H9 (cell line): ENCODE data around the gene PTPRN2. TPM values are rescaled to one million over a fixed set of nuclear protein-coding genes. Genes with fewer than 3 reads are reported as not detected.

Experiments used
- DNase-seq: peaks from one replicate; pipeline ENCODE4 v3.0.0-alpha.2; 2017
- H2AFZ ChIP-seq: one replicate; pipeline ENCODE4 v1.6.1; 2013; ENCODE audit warnings: mild to moderate bottlenecking, low read length, control low read depth, moderate library complexity
- H2AK5ac ChIP-seq: 2 replicates; pipeline ENCODE4 v1.6.1; 2013; ENCODE audit warnings: low read length, control low read depth, mixed read lengths; ENCODE audit not compliant: insufficient read length
- H2BK120ac ChIP-seq: one replicate; pipeline ENCODE4 v1.6.1; 2013; ENCODE audit warnings: low read depth, mild to moderate bottlenecking, low read length, control low read depth, inconsistent platforms; ENCODE audit not compliant: poor library complexity, severe bottlenecking
- H2BK12ac ChIP-seq: 2 replicates; pipeline ENCODE4 v1.6.1; 2013; ENCODE audit warnings: low read length, control low read depth, mixed read lengths, low read depth; ENCODE audit not compliant: insufficient read length
- H2BK15ac ChIP-seq: 2 replicates; pipeline ENCODE4 v1.6.1; 2013; ENCODE audit warnings: low read depth, low read length, control low read depth
- H2BK20ac ChIP-seq: one replicate; pipeline ENCODE4 v1.6.1; 2013; ENCODE audit warnings: low read depth, mild to moderate bottlenecking, low read length, control low read depth, inconsistent platforms; ENCODE audit not compliant: poor library complexity, severe bottlenecking
- H2BK5ac ChIP-seq: 2 replicates; pipeline ENCODE4 v1.6.1; 2013; ENCODE audit warnings: low read length, control low read depth, mixed read lengths; ENCODE audit not compliant: insufficient read length
- H3K14ac ChIP-seq: 2 replicates; pipeline ENCODE4 v1.6.1; 2013; ENCODE audit warnings: low read length, control low read depth; ENCODE audit not compliant: insufficient read depth
- H3K18ac ChIP-seq: 2 replicates; pipeline ENCODE4 v1.6.1; 2013; ENCODE audit warnings: low read depth, mild to moderate bottlenecking, mixed read lengths, low read length, control low read depth; ENCODE audit not compliant: insufficient read length
- H3K23ac ChIP-seq: 2 replicates; pipeline ENCODE4 v1.6.1; 2013; ENCODE audit warnings: low read length, control low read depth, mixed read lengths, low read depth; ENCODE audit not compliant: insufficient read length
- H3K23me2 ChIP-seq: 2 replicates; pipeline ENCODE4 v1.6.1; 2013; ENCODE audit warnings: low read depth, mild to moderate bottlenecking, mixed read lengths, low read length, control low read depth; ENCODE audit not compliant: insufficient read length, poor library complexity, severe bottlenecking
- H3K27ac ChIP-seq: 2 replicates; pipeline ENCODE4 v1.5.1; 2013; ENCODE audit warnings: low read length, control low read depth, mixed read lengths, low read depth; ENCODE audit not compliant: insufficient read length
- H3K27me3 ChIP-seq: 2 replicates; pipeline ENCODE4 v1.6.1; 2013; ENCODE audit warnings: low read length, control low read depth, inconsistent platforms; ENCODE audit not compliant: insufficient read depth
- H3K4ac ChIP-seq: 2 replicates; pipeline ENCODE4 v1.6.1; 2013; ENCODE audit warnings: low read depth, mild to moderate bottlenecking, control low read depth, inconsistent platforms, low read length, moderate library complexity
- H3K4me1 ChIP-seq: 2 replicates; pipeline ENCODE4 v1.6.1; 2013; ENCODE audit warnings: low read length, control low read depth, inconsistent platforms; ENCODE audit not compliant: insufficient read depth
- H3K4me2 ChIP-seq: 2 replicates; pipeline ENCODE4 v1.6.1; 2013; ENCODE audit warnings: low read length, control low read depth, mixed read lengths; ENCODE audit not compliant: insufficient read length, insufficient read depth
- H3K56ac ChIP-seq: 2 replicates; pipeline ENCODE4 v1.6.1; 2013; ENCODE audit warnings: low read depth, mild to moderate bottlenecking, mixed read lengths, low read length, control low read depth; ENCODE audit not compliant: insufficient read length
- H3K79me1 ChIP-seq: 2 replicates; pipeline ENCODE4 v1.6.1; 2013; ENCODE audit warnings: low read depth, mild to moderate bottlenecking, moderate library complexity, low read length, control low read depth, inconsistent platforms; ENCODE audit not compliant: insufficient read depth, poor library complexity, severe bottlenecking
- H3K79me2 ChIP-seq: 2 replicates; pipeline ENCODE4 v1.6.1; 2013; ENCODE audit warnings: low read length, control low read depth, inconsistent platforms; ENCODE audit not compliant: insufficient read depth
- H3K9ac ChIP-seq: 2 replicates; pipeline ENCODE4 v1.6.1; 2013; ENCODE audit warnings: low read length, control low read depth, mixed read lengths; ENCODE audit not compliant: insufficient read length; ENCODE audit errors: extremely low read depth
- H3K9me3 ChIP-seq: one replicate; pipeline ENCODE4 v1.6.1; 2013; ENCODE audit warnings: low read depth, low read length, inconsistent platforms; ENCODE audit not compliant: control insufficient read depth
- H3T11ph ChIP-seq: one replicate; pipeline ENCODE4 v1.6.1; 2013; ENCODE audit warnings: mild to moderate bottlenecking, low read length, control low read depth, inconsistent platforms
- H4K20me1 ChIP-seq: one replicate; pipeline ENCODE4 v1.6.1; 2013; ENCODE audit not compliant: control insufficient read depth, insufficient read length, insufficient read depth
- H4K5ac ChIP-seq: 2 replicates; pipeline ENCODE4 v1.6.1; 2013; ENCODE audit warnings: low read depth, mild to moderate bottlenecking, mixed read lengths, low read length, control low read depth; ENCODE audit not compliant: insufficient read length
- H4K8ac ChIP-seq: replicated peaks from 2 replicates; pipeline ENCODE4 v1.6.1; 2013; ENCODE audit warnings: low read length, control low read depth, mixed read lengths, low read depth; ENCODE audit not compliant: insufficient read length
- H4K91ac ChIP-seq: 2 replicates; pipeline ENCODE4 v1.6.1; 2013; ENCODE audit warnings: low read depth, mild to moderate bottlenecking, moderate library complexity, mixed read lengths, low read length, control low read depth; ENCODE audit not compliant: insufficient read length
- H3K27ac Mint-ChIP-seq, 3 experiments: 2 replicates in 2 of 3; 3 replicates in 1 of 3; pipeline ENCODE4 v1.8.0; 2020 to 2021; ENCODE audit warnings: mixed read lengths in 3 of 3, mild to moderate bottlenecking in 1 of 3, moderate library complexity in 1 of 3
- H3K27me3 Mint-ChIP-seq: 2 replicates; pipeline ENCODE4 v1.8.0; 2021; ENCODE audit warnings: low read depth, mild to moderate bottlenecking, moderate library complexity, mixed read lengths
- H3K36me3 Mint-ChIP-seq, 3 experiments: 2 replicates in 2 of 3; 3 replicates in 1 of 3; pipeline ENCODE4 v1.8.0; 2020 to 2021; ENCODE audit warnings: low read depth in 3 of 3, mixed read lengths in 3 of 3; ENCODE audit not compliant: insufficient read depth in 1 of 3
- H3K4me1 Mint-ChIP-seq, 2 experiments: 2 replicates each; pipeline ENCODE4 v1.8.0; 2020; ENCODE audit warnings: mixed read lengths in 2 of 2
- H3K4me3 Mint-ChIP-seq, 2 experiments: 2 replicates in 1 of 2; 3 replicates in 1 of 2; pipeline ENCODE4 v1.8.0; 2020 to 2021; ENCODE audit warnings: mild to moderate bottlenecking in 2 of 2, mixed read lengths in 2 of 2, moderate library complexity in 1 of 2
- H3K9me3 Mint-ChIP-seq, 2 experiments: 2 replicates in 1 of 2; 3 replicates in 1 of 2; pipeline ENCODE4 v1.8.0; 2020; ENCODE audit warnings: mild to moderate bottlenecking in 2 of 2, mixed read lengths in 2 of 2, moderate library complexity in 1 of 2
- CTCF ChIP-seq: fragments of 200-600 bp; sonication (generic); conservative IDR thresholded peaks from 3 replicates; pipeline ENCODE4 v1.8.0; 2021; ENCODE audit warnings: antibody characterized with exemption, mild to moderate bottlenecking
- WGBS: extraction: QIAGEN DNeasy Blood & Tissue Kit; methylation state at CpG from one replicate; pipeline ENCODE4 v1.1.7; 2013; ENCODE audit warnings: missing lambda C conversion rate, low lambda C conversion rate, mixed read lengths; ENCODE audit not compliant: insufficient read length; ENCODE audit errors: extremely low coverage; 5-methylcytosine and 5-hydroxymethylcytosine counted together
- total RNA-seq: library from RNA; stranded (reverse); gene quantifications from 2 replicates; pipeline ENCODE4 v1.2.1, GENCODE V29; 2021

PTPRN2 gene
- total RNA-seq, 1 experiment from 2014 or later: 5.2 TPM

- Histone ChIP-seq H3K4me2 (no peak overlapping the region), H2BK5ac (no peak overlapping the region), H3K4me1 (0 out of 2 replicates have a peak, but pooled peaks cover 2% of the 10 kb centered on the region), H2AK5ac (no peak overlapping the region), H3K23me2 (no peaks in the 10 kb centered on the region), H2BK15ac (no peak overlapping the region), H3K9ac (no peak overlapping the region), H3K9me3 (no peaks in the 10 kb centered on the region), H3K18ac (no peak overlapping the region), H3K27me3 (no peaks in the 10 kb centered on the region), H3K27ac (no peak overlapping the region), H4K91ac (no peak overlapping the region), H2BK120ac (no peak overlapping the region), H2BK12ac (no peak overlapping the region), H4K8ac (no peak overlapping the region), H2AFZ (no peak overlapping the region), H3K23ac (no peak overlapping the region), H2BK20ac (no peak overlapping the region), H4K20me1 (no peaks in the 10 kb centered on the region), H3K4ac (no peak overlapping the region), H3K14ac (no peak overlapping the region), H3T11ph (no peak overlapping the region), H3K79me2 (no peaks in the 10 kb centered on the region), H4K5ac (no peak overlapping the region), H3K56ac (no peak overlapping the region), H3K79me1 (no peaks in the 10 kb centered on the region)
- Mint-ChIP-seq H3K36me3 (peaks cover 25 to 62% (median 27%) of the 10 kb centered on the region in 3 experiments), H3K27me3 (peaks cover 1% of the 10 kb centered on the region; the same call in 1 of the 2 replicates), H3K4me3 (no peak overlapping the region; a peak in 1 of 5 replicates), H3K27ac (peak overlapping the region in 2 of 3 experiments; percentile 94 to 97; a peak in 5 of 7 replicates), H3K4me1 (peaks cover 17 to 18% of the 10 kb centered on the region in 2 experiments), H3K9me3 (peaks cover 45 to 47% of the 10 kb centered on the region in 2 experiments)
- no peak for TF ChIP-seq CTCF
- WGBS: no CpG with 5 or more reads among the region's 4 CpGs
- peak; percentile 15 for DNase-seq
Observed at GRCh38 chr7:158291998-158292397, 295.6 kb downstream of the PTPRN2 start.
